GM18907 (cell line): ENCODE results near the gene EXOSC7.
"Not testable (repeated sequence)": the region's sequence is repeated elsewhere in the genome, so short reads cannot be mapped to it uniquely, and the experiment has no call there.

Source experiments
- ATAC-seq: cut with Tn5 transposase; IDR thresholded peaks from one replicate; pipeline ENCODE4 v1.9.1; 2021; ENCODE audit warnings: mild to moderate bottlenecking, moderate library complexity; ENCODE audit not compliant: unreplicated experiment

EXOSC7 gene

DNA sequence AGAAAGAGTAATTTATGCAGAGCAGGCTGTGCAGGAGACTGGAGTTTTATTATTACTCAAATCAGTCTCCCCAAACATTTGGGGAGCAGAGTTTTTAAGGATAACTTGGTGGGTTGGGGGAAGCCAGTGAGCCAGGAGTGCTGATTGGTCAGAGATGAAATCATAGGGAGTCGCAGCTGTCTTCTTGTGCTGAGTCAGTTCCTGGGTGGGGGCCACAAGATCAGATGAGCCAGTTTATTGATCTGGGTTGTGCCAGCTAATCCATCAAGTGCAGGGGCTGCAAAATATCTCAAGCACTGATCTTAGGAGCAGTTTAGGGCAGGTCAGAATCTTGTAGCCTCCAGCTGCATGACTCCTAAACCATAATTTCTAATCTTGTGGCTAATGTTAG, 77.8 kb downstream of the EXOSC7 start:
- ATAC-seq = not testable (repeated sequence)

DNA sequence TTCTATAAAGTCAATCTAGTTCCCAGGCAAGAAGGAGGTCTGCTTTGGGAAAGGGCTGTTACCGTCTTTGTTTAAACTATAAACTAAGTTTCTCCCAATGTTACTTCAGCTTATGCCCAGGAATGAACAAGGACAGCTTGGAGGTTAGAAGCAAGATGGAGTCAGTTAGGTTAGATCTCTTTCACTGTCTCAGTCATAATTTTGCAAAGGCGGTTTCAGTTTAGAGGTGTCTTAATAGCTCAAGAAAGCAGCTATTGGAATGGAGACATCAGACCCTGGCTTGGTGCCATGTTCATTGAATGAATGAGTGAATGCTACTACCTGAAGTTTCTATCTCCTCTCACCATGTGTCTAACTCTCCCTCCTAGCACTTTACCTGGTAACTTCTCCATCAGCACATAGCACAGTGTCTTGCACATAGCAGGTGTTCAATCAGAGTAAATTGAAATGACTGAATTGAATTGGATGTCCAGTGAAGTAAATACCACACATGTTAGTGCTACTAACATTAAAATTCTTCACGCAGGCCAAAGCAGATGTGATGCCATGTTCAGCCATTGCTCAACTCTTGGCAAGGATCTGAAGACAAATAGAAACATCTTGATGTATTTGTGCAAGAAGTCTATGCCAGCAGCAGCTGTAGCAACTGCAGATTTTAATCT, 78.3 kb downstream of the EXOSC7 start:
- ATAC-seq = no peak

DNA sequence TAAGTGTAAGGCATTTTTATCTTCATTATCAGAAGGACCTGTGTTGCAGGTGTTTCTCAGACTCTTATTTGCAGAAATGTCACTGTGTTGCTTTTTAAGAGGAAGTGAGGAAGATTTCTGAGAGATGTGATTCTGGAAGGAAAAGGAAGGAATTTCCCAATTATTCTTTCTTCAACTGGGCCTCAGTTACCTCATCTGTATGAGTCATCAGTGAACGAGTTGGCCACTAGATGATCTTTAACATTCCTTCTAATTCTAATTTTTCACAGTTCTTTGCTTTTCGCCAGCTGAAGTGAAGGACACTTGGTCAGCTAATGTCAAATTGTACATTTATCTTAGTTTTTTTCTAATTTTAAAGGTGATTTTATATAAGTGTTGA, 79.0 kb downstream of the EXOSC7 start:
- no peak for ATAC-seq

DNA sequence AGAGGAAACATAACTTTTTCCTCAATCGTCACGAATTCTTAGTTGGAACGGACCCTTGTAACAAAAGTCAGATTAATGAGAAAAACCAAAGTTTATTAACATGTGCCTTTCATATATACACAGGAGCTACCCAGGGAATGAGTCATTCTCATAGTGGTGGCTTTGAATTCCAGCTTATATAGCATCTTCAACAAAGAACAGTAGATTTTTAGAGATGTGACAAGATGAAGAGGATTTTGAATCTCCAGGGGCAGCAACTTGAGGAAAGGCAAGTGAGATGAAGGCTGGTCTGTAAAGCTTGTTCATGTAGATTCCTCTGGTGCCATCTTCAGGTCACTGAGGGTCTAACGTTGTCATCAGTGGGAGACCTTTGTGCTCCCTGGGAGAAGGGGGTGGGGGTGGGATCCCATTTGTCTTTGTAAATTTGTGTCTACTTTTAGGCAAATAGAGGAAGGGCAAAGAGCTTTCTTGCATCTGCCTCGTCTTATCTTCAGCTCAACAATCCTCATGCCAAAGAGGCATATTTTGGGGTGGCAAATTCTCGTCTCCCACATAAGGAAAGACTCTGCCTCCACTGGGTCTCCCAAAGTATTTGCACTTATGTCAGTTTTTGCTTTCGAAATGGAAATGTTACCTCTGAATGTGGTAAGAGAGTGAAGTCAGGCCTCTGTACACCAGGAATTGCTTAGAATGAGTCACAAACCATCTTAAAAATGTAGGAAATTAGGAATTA, 79.5 kb downstream of the EXOSC7 start:
- ATAC-seq = no peak

DNA sequence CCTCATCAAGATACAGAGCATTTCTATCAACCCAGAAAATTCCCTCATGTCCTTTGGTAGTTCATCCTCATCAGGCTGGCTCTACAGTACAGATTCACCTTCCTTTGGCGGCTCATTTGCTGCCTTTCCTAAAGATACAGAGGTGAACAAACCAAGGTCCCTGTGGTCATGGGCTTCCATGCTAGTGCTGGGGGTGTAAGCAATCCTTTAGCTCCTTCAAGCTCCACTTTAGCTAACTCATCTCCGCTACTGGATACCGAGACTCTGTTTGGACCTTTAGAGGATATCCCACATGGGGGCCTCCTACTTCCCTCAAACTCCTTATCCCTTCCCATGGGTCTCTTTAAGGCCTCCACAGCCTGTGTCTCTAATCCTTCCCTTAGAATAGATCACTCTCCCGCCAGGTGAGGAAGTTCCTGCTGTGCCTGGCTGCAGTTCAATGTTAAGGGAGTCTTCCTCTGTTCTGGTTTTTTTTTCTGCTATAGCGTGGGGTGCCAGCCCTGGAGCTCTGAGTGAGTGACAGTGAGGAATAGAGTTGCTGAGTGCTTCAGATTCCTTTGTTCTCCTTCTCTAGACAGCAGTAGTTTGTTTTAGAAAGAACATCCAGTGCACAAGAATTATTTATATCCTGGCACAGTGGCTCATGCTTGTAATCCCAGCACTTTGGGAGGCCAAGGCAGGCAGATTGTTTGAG, 80.7 kb downstream of the EXOSC7 start:
- ATAC-seq = no peak

DNA sequence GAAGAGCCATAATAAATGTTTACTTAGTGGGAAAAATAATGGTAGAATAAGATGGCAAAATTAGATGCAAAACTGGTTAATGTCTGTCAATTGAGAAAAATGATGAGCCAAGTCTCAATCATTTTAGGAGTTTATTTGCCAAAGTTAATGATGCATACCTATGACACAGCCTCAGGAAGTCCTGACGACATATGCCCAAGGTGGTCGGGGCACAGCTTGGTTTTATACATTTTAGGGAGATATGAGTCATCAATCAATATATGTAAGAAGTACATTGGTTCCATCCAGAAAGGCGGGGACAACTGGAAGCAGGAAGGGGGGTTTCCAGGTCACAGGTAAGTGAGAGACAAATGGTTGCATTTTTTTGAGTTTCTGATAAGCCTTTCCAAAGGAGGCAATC, 81.5 kb downstream of the EXOSC7 start:
- ATAC-seq = no peak

DNA sequence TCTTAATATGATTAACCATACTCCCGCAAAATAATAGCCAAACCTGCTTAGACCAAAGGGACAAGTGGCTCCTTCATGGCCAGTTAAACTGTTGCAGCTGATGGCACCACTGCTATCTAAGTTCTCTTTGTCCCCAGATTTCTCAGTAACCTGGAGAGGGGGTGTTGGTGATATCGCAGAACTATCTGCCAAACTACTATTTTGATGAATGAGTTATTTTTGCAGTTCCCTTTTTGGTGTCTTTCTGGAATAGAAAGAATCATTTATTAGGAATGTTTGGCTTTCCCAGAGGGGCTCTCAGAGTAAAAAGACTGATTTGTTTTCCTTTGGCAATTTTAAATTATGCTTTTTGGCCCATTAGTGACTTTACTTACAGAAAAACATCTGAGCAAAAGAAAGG, 83.1 kb downstream of the EXOSC7 start:
- ATAC-seq = no peak

DNA sequence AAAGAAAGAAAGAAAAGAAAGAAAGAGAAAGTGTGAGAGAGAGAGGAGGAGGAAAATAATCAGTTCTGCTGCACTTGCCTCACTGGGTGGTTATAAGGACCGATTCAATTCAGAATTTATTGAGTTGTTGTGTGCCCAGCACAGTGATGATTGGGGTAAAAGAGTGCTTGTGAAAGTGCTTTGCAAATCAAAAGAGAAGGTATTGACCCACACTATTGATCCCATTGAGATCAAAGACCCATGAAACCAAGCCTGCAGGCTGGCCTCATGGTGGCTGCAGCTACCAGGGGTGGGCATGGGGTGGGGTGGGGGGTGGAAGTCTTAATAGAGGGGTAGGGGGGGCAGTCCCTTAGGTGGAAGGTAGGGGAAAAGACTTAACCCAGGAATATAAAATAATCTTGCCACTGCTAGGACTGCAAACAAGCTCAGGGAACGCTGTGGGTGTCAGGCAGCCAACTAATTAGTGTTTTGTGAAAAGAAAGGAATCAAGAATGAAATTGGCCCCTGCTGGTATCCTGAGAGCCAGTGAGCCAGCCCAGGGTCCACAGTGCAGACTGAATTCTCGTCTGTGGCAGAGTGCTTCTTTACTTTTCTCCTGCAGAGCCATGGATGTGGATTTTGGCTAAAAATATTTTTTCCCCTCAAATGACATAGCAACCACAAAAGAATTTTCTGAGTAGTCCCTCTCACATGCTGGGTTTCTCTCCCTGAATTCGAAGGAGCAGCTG, 84.3 kb downstream of the EXOSC7 start:
- no peak for ATAC-seq
